Upper lobe of left lung (tissue), 6 donors: Measurements from ENCODE around the gene C1orf21. TPM values are rescaled to one million over a fixed set of nuclear protein-coding genes. Genes with fewer than 3 reads are reported as not detected.

ENCODE experiments used
- ATAC-seq, 2 donors: fragments of 200-7000 bp; cut with Tn5 transposase; one replicate each; pipeline ENCODE4 v1.9.1; 2022; ENCODE audit warnings: mild to moderate bottlenecking in 2 of 2, moderate library complexity in 2 of 2; ENCODE audit not compliant: low FRiP score in 2 of 2
- DNase-seq, 2 donors: peaks; one replicate each; pipeline ENCODE4 v3.0.0-alpha.2; 2019 to 2020
- H3K27ac ChIP-seq, 4 donors: fragments of 200-600 bp; sonication (generic); one replicate each; pipeline ENCODE4 v1.5.1; 2016 to 2019
- H3K27me3 ChIP-seq, 4 donors: fragments of 200-600 bp; sonication (generic); one replicate each; pipeline ENCODE4 v1.5.1; 2017 to 2019
- H3K36me3 ChIP-seq, 4 donors: fragments of 200-600 bp; sonication (generic); one replicate each; pipeline ENCODE4 v1.5.1; 2016 to 2019
- H3K4me1 ChIP-seq, 4 donors: fragments of 200-600 bp; sonication (generic); one replicate each; pipeline ENCODE4 v1.5.1; 2018 to 2019
- H3K4me3 ChIP-seq, 4 donors: fragments of 200-600 bp; sonication (generic); one replicate each; pipeline ENCODE4 v1.5.1; 2017 to 2019; ENCODE audit warnings: mild to moderate bottlenecking in 2 of 4, moderate library complexity in 1 of 4
- H3K9me3 ChIP-seq, 4 donors: fragments of 200-600 bp; sonication (generic); one replicate each; pipeline ENCODE4 v1.5.1; 2018 to 2019
- CTCF ChIP-seq, 6 experiments: fragments of 450-650 bp in 4 of 6; fragments of 200-600 bp in 2 of 6; sonication (generic) in 2 of 6; IDR thresholded peaks; one replicate each; pipeline ENCODE4 v1.5.1; 2016 to 2019; ENCODE audit warnings: antibody characterized with exemption in 6 of 6
- EP300 ChIP-seq, 4 donors: sonication (generic); formaldehyde crosslinking; IDR thresholded peaks; one replicate each; pipeline ENCODE4 v1.5.1; 2017; ENCODE audit warnings: antibody characterized with exemption in 4 of 4, control low read depth in 2 of 4
- POLR2A ChIP-seq, 4 donors: fragments of 450-650 bp; IDR thresholded peaks; one replicate each; pipeline ENCODE4 v1.5.1; 2016 to 2017; ENCODE audit warnings: antibody characterized with exemption in 4 of 4, mild to moderate bottlenecking in 2 of 4
- POLR2AphosphoS5 ChIP-seq, 2 donors: sonication (generic); formaldehyde crosslinking; IDR thresholded peaks; one replicate each; pipeline ENCODE4 v1.5.1; 2017; ENCODE audit warnings: antibody characterized with exemption in 2 of 2
- WGBS, 2 donors: methylation state at CpG; one replicate each; pipeline ENCODE4 v1.1.5; 2017 to 2018; 5-methylcytosine and 5-hydroxymethylcytosine counted together
- total RNA-seq, 6 donors: library from RNA; depleted of rRNA in 4 of 6; stranded (reverse); fragments of >200 nt in 4 of 6; gene quantifications; one replicate each; pipeline versions ENCODE4 v1.1.0 to v1.2.1, GENCODE V29; 2016 to 2021
- donor health status: DM: no; HTN: no; CAD: no; lungs with moderate emphysema.
- donor health status: DM: no; HTN: yes; CAD: no; lungs with severe emphysema.

The C1orf21 gene
- total RNA-seq, 6 donors from 2014 or later = 21.4 to 110 (median 49.2) TPM

GRCh38 chr1:184512724-184513123 lies 125.9 kb downstream of the C1orf21 start:
- Histone ChIP-seq H3K27ac (no peak overlapping the region), H3K4me1 (peaks cover 2 to 26% (median 15%) of the 10 kb centered on the region in 4 donors), H3K9me3 (no peaks in the 10 kb centered on the region), H3K27me3 (no peaks in the 10 kb centered on the region), H3K4me3 (no peak overlapping the region), H3K36me3 (peaks cover 0 to 6% (median 0%) of the 10 kb centered on the region in 4 donors)
- TF ChIP-seq EP300 (IDR thresholded peaks at IDR 0.05) = no peak
- TF ChIP-seq CTCF (IDR thresholded peaks at IDR 0.05) = no peak
- no peak for TF ChIP-seq POLR2A (IDR thresholded peaks at IDR 0.05)
- TF ChIP-seq POLR2AphosphoS5 (IDR thresholded peaks at IDR 0.05) = no peak
- DNase-seq = no peak
- 90 to 96% methylated on average over 8 of the region's 8 CpGs for WGBS, 2 donors
- no peak for ATAC-seq

GRCh38 chr1:184513421-184513820 lies 126.6 kb downstream of the C1orf21 start:
- H3K36me3 ChIP-seq = peaks cover 0 to 6% (median 0%) of the 10 kb centered on the region in 4 donors
- no peak overlapping the region for H3K4me3 ChIP-seq
- 87 to 92% methylated on average over 3 of the region's 3 CpGs for WGBS, 2 donors
- H3K4me1 ChIP-seq = peaks cover 0 to 23% (median 10%) of the 10 kb centered on the region in 4 donors
- H3K9me3 ChIP-seq = no peaks in the 10 kb centered on the region
- ATAC-seq (no peak), DNase-seq (no peak)
- no peaks in the 10 kb centered on the region for H3K27me3 ChIP-seq
- no peak overlapping the region for H3K27ac ChIP-seq
- no peak for TF ChIP-seq POLR2AphosphoS5 (IDR thresholded peaks at IDR 0.05)

- no peak overlapping the region for H3K27ac ChIP-seq
- H3K4me3 ChIP-seq = no peak overlapping the region
- DNase-seq (no peak), ATAC-seq (peak in 1 of 2 donors; percentile 60)
- whole genome bisulfite sequencing, 2 donors = 83 to 89% methylated on average over 4 of the region's 4 CpGs
- no peak for TF ChIP-seq POLR2AphosphoS5 (IDR thresholded peaks at IDR 0.05)
- TF ChIP-seq POLR2A (IDR thresholded peaks at IDR 0.05) = no peak
- TF ChIP-seq EP300 (IDR thresholded peaks at IDR 0.05) = no peak
- TF ChIP-seq CTCF (IDR thresholded peaks at IDR 0.05) = no peak
- peaks cover 3 to 17% (median 9%) of the 10 kb centered on the region in 4 donors for H3K4me1 ChIP-seq
- no peaks in the 10 kb centered on the region for H3K27me3 ChIP-seq
- no peaks in the 10 kb centered on the region for H3K9me3 ChIP-seq
- H3K36me3 ChIP-seq = peaks cover 0 to 6% (median 0%) of the 10 kb centered on the region in 4 donors
These were observed 127.1 kb downstream of the C1orf21 start for GRCh38 chr1:184513966-184514365.

- Histone ChIP-seq H3K4me3 (no peak overlapping the region), H3K36me3 (peaks cover 0 to 6% (median 0%) of the 10 kb centered on the region in 4 donors), H3K9me3 (no peaks in the 10 kb centered on the region), H3K27ac (no peak overlapping the region), H3K27me3 (no peaks in the 10 kb centered on the region), H3K4me1 (peaks cover 0 to 14% (median 10%) of the 10 kb centered on the region in 4 donors)
- no peak for TF ChIP-seq POLR2A (IDR thresholded peaks at IDR 0.05)
- no peak for TF ChIP-seq POLR2AphosphoS5 (IDR thresholded peaks at IDR 0.05)
- no peak for TF ChIP-seq CTCF (IDR thresholded peaks at IDR 0.05)
- no peak for TF ChIP-seq EP300 (IDR thresholded peaks at IDR 0.05)
- ATAC-seq = no peak
- no peak for DNase-seq
- WGBS, 2 donors = 76 to 92% methylated on average over 2 of the region's 2 CpGs
These were observed 127.6 kb downstream of the C1orf21 start for GRCh38 chr1:184514447-184514846.

GRCh38 chr1:184517130-184517529 lies 130.3 kb downstream of the C1orf21 start:
- TF ChIP-seq POLR2AphosphoS5 (IDR thresholded peaks at IDR 0.05) = no peak
- TF ChIP-seq CTCF (IDR thresholded peaks at IDR 0.05) = no peak
- TF ChIP-seq EP300 (IDR thresholded peaks at IDR 0.05) = no peak
- TF ChIP-seq POLR2A (IDR thresholded peaks at IDR 0.05) = no peak
- peaks cover 0 to 14% (median 6%) of the 10 kb centered on the region in 4 donors for H3K4me1 ChIP-seq
- DNase-seq = no peak
- H3K27me3 ChIP-seq = no peaks in the 10 kb centered on the region
- no peak overlapping the region for H3K4me3 ChIP-seq
- no peak for ATAC-seq
- H3K27ac ChIP-seq = no peak overlapping the region
- H3K36me3 ChIP-seq = no peaks in the 10 kb centered on the region
- no peaks in the 10 kb centered on the region for H3K9me3 ChIP-seq
